ENCODE data around the gene UBE2A. TPM values are rescaled to one million over a fixed set of nuclear protein-coding genes. Genes with fewer than 3 reads are reported as not detected.
A peak's percentile ranks its signal among the peaks of the same experiment; 100 is the strongest.

UBE2A gene
- total and polyA plus RNA-seq, 7 experiments from 2014 or later = 23.9 to 74.7 (median 34.1) TPM

- no peak overlapping the region for H3K4me3 Mint-ChIP-seq
- no peaks in the 10 kb centered on the region for H3K4me1 ChIP-seq (ENCODE audit: control insufficient read depth in 2 of 2, insufficient read depth in 2 of 2, low read length in 2 of 2)
- ATAC-seq (no peak), DNase-seq (no peak)
- no peak overlapping the region for H3K27ac ChIP-seq (ENCODE audit: low read depth, low read length)
- H3K27me3 Mint-ChIP-seq = no peaks in the 10 kb centered on the region
- H3K36me3 ChIP-seq (ENCODE audit: control insufficient read depth in 2 of 3, insufficient read depth in 3 of 3, low read length in 3 of 3) = no peaks in the 10 kb centered on the region
- peak overlapping the region in 3 of 9 donors; percentile 33 to 40 (median 36) for H3K27ac Mint-ChIP-seq
- H3K9me3 Mint-ChIP-seq = no peaks in the 10 kb centered on the region
- H3K4me3 ChIP-seq (ENCODE audit: low read length) = no peak overlapping the region
- H3K27me3 ChIP-seq (ENCODE audit: control insufficient read depth in 2 of 2, insufficient read depth in 2 of 2, low read length in 2 of 2) = no peaks in the 10 kb centered on the region
- H3K9me3 ChIP-seq (ENCODE audit: control insufficient read depth in 2 of 3, low read length in 3 of 3) = no peaks in the 10 kb centered on the region
- ChIA-PET POLR2A (interaction anchor here (0.6 to 1.4 kb wide), 3 partner anchors 8 to 22 kb away, joined by 3 to 7 read pairs (median 5); no protein-coding TSS in a partner anchor), CTCF (interaction anchor here (0.7 kb wide), 2 partner anchors 114 to 202 kb away, joined by 3 read pairs; no protein-coding TSS in a partner anchor)
- H3K4me1 Mint-ChIP-seq = peaks cover 0 to 20% (median 10%) of the 10 kb centered on the region in 7 donors
- peaks cover 0 to 13% (median 0%) of the 10 kb centered on the region in 5 donors for H3K36me3 Mint-ChIP-seq
- intact Hi-C loops (cut with micrococcal nuclease) = no loop called here
Observed at GRCh38 chrX:119583431-119584059, 9.2 kb downstream of the UBE2A start.

DNA sequence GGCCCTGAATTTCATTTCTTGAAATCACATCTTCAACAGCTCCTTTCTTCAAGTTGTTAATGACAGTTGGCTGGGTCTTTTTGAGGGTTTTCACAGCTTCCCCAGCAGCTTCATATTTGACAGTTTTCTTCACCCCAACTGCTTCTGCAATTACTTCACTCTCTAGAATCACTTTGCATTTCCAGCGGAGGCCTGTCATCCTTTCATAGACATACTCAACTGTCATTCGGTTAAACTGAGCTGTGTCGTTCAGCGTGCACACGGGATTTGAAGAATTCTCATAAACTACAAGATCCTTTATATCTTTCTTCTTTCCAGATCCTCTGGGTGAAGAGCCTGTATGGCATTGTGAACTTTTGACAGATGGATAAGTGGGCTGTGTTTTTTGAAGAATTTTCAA is 15.4 kb downstream of the UBE2A start:
- no peaks in the 10 kb centered on the region for H3K4me1 ChIP-seq (ENCODE audit: control insufficient read depth in 2 of 2, insufficient read depth in 2 of 2, low read length in 2 of 2)
- DNase-seq = no peak
- intact Hi-C loops (cut with micrococcal nuclease) = no loop called here
- peak overlapping the region in 1 of 9 donors; percentile 42 for H3K27ac Mint-ChIP-seq
- H3K27me3 Mint-ChIP-seq = no peaks in the 10 kb centered on the region
- H3K4me3 Mint-ChIP-seq = no peak overlapping the region
- H3K27me3 ChIP-seq (ENCODE audit: control insufficient read depth in 2 of 2, insufficient read depth in 2 of 2, low read length in 2 of 2) = no peaks in the 10 kb centered on the region
- ATAC-seq = no peak
- no peak overlapping the region for H3K4me3 ChIP-seq (ENCODE audit: low read length)
- peaks cover 0 to 42% (median 4%) of the 10 kb centered on the region in 5 donors for H3K36me3 Mint-ChIP-seq
- H3K27ac ChIP-seq (ENCODE audit: low read depth, low read length) = no peak overlapping the region
- CTCF ChIA-PET = interaction anchor here (1.1 kb wide), 1 partner anchor 143 kb away, joined by 3 read pairs; no protein-coding TSS in a partner anchor
- H3K36me3 ChIP-seq (ENCODE audit: control insufficient read depth in 2 of 3, insufficient read depth in 3 of 3, low read length in 3 of 3) = peaks cover 0 to 12% (median 0%) of the 10 kb centered on the region in 3 experiments
- H3K9me3 Mint-ChIP-seq = no peaks in the 10 kb centered on the region
- POLR2A ChIA-PET = interaction anchor here (1.2 kb wide), 1 partner anchor 16 kb away, joined by 3 read pairs; no protein-coding TSS in a partner anchor
- peaks cover 0 to 5% (median 0%) of the 10 kb centered on the region in 7 donors for H3K4me1 Mint-ChIP-seq
- no peaks in the 10 kb centered on the region for H3K9me3 ChIP-seq (ENCODE audit: control insufficient read depth in 2 of 3, low read length in 3 of 3)

GRCh38 chrX:119602701-119603255 is 28.4 kb downstream of the UBE2A start:
- ChIA-PET POLR2A (interaction anchor here (1.7 kb wide), 1 partner anchor 28 kb away, joined by 4 read pairs; the partner anchor contains the start of gene UBE2A), CTCF (interaction anchor here (0.7 to 1.5 kb wide), 2 partner anchors 11 to 26 kb away, joined by 3 to 4 read pairs; no protein-coding TSS in a partner anchor)
- Histone ChIP-seq H3K9me3 (ENCODE audit: control insufficient read depth in 2 of 3, low read length in 3 of 3) (no peaks in the 10 kb centered on the region), H3K36me3 (ENCODE audit: control insufficient read depth in 2 of 3, insufficient read depth in 3 of 3, low read length in 3 of 3) (no peaks in the 10 kb centered on the region), H3K27me3 (ENCODE audit: control insufficient read depth in 2 of 2, insufficient read depth in 2 of 2, low read length in 2 of 2) (no peaks in the 10 kb centered on the region), H3K27ac (ENCODE audit: low read depth, low read length) (no peak overlapping the region), H3K4me3 (ENCODE audit: low read length) (no peak overlapping the region), H3K4me1 (ENCODE audit: control insufficient read depth in 2 of 2, insufficient read depth in 2 of 2, low read length in 2 of 2) (peaks cover 5 to 11% of the 10 kb centered on the region in 2 donors)
- H3K4me3 Mint-ChIP-seq = no peak overlapping the region
- intact Hi-C loops (cut with micrococcal nuclease) = no loop called here
- H3K27me3 Mint-ChIP-seq = no peaks in the 10 kb centered on the region
- ATAC-seq (no peak), DNase-seq (no peak)
- peaks cover 0 to 17% (median 7%) of the 10 kb centered on the region in 5 donors for H3K36me3 Mint-ChIP-seq
- H3K4me1 Mint-ChIP-seq = peaks cover 6 to 43% (median 39%) of the 10 kb centered on the region in 7 donors
- H3K9me3 Mint-ChIP-seq = peaks cover 0 to 2% (median 0%) of the 10 kb centered on the region in 11 donors
- H3K27ac Mint-ChIP-seq = no peak overlapping the region

DNA sequence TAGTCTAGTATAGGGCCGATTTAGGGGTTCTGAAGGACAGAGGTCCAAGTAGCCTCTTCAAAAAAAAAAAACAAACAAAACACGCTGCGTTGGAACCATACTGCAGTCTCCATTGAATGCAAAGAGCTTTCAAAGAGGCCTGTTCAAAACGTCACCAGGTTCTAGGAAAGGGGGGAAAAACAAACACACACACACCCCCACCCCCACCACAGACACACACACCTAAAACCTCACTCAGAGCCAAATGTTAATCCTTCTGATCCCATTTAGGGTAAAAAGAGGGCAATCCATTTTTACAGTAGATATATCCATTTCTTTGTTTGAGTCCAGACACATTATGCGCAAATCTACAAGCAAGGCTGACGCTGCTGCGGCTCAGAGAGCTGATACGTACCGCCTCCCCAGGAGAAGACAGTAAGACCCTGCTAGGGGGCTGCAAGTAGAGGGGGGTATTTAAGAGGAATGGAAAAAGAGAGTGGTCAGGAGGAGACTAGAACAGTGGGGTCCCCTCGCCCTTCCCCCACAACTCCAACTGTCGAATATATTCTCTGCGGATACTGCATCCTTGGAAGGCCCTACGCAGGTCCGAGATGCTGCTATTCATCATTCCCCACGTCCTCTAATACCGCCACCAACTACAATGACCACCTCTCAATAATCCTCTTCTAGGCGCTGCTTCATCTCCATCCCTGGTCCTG is 30.6 kb downstream of the UBE2A start:
- intact Hi-C loops (cut with micrococcal nuclease) = loop anchor here (2.0 to 5.0 kb wide), 3 partner anchors 30 to 267 kb away; partner anchors contain the start of genes NDUFA1 (in 2 of the 2), RNF113A (in 2 of the 2) and UBE2A (in 1 of the 2)
- Mint-ChIP-seq H3K27me3 (peaks cover 0 to 4% (median 0%) of the 10 kb centered on the region in 5 donors), H3K4me3 (peak overlapping the region; percentile 90 to 100 (median 94)), H3K4me1 (peaks cover 6 to 41% (median 35%) of the 10 kb centered on the region in 7 donors), H3K36me3 (peaks cover 0 to 11% (median 4%) of the 10 kb centered on the region in 5 donors), H3K9me3 (peaks cover 0 to 2% (median 0%) of the 10 kb centered on the region in 11 donors), H3K27ac (peak overlapping the region; percentile 81 to 98 (median 95))
- ATAC-seq = no peak
- Histone ChIP-seq H3K27ac (ENCODE audit: low read depth, low read length) (peak overlapping the region; percentile 90), H3K27me3 (ENCODE audit: control insufficient read depth in 2 of 2, insufficient read depth in 2 of 2, low read length in 2 of 2) (no peaks in the 10 kb centered on the region), H3K4me1 (ENCODE audit: control insufficient read depth in 2 of 2, insufficient read depth in 2 of 2, low read length in 2 of 2) (peaks cover 5 to 11% of the 10 kb centered on the region in 2 donors), H3K36me3 (ENCODE audit: control insufficient read depth in 2 of 3, insufficient read depth in 3 of 3, low read length in 3 of 3) (no peaks in the 10 kb centered on the region), H3K9me3 (ENCODE audit: control insufficient read depth in 2 of 3, low read length in 3 of 3) (no peaks in the 10 kb centered on the region), H3K4me3 (ENCODE audit: low read length) (peak overlapping the region; percentile 71)
- peak in 1 of 9 donors; percentile 26 for DNase-seq
- POLR2A ChIA-PET = interaction anchor here (0.6 to 3.2 kb wide), 12 partner anchors 12 to 1075 kb away, joined by 3 to 17 read pairs (median 4); partner anchors contain the start of genes NDUFA1, RNF113A, SLC25A5 and UBE2A
- CTCF ChIA-PET = no interaction called here

GRCh38 chrX:119605464-119606279 is 31.3 kb downstream of the UBE2A start:
- H3K4me3 Mint-ChIP-seq = peak overlapping the region; percentile 93 to 100 (median 94)
- peaks cover 0 to 4% (median 0%) of the 10 kb centered on the region in 5 donors for H3K27me3 Mint-ChIP-seq
- Histone ChIP-seq H3K27ac (ENCODE audit: low read depth, low read length) (peak overlapping the region; percentile 90), H3K36me3 (ENCODE audit: control insufficient read depth in 2 of 3, insufficient read depth in 3 of 3, low read length in 3 of 3) (no peaks in the 10 kb centered on the region), H3K4me3 (ENCODE audit: low read length) (peak overlapping the region; percentile 71), H3K27me3 (ENCODE audit: control insufficient read depth in 2 of 2, insufficient read depth in 2 of 2, low read length in 2 of 2) (no peaks in the 10 kb centered on the region), H3K9me3 (ENCODE audit: control insufficient read depth in 2 of 3, low read length in 3 of 3) (no peaks in the 10 kb centered on the region), H3K4me1 (ENCODE audit: control insufficient read depth in 2 of 2, insufficient read depth in 2 of 2, low read length in 2 of 2) (peaks cover 5 to 11% of the 10 kb centered on the region in 2 donors)
- peaks cover 6 to 48% (median 39%) of the 10 kb centered on the region in 7 donors for H3K4me1 Mint-ChIP-seq
- peak overlapping the region; percentile 91 to 99 (median 98) for H3K27ac Mint-ChIP-seq
- ChIA-PET CTCF (no interaction called here), POLR2A (interaction anchor here (0.5 to 3.2 kb wide), 24 partner anchors 9 to 268 kb away, joined by 3 to 17 read pairs (median 4); partner anchors contain the start of genes NDUFA1, RNF113A, RPL39 and SEPTIN6)
- intact Hi-C loops (cut with micrococcal nuclease) = loop anchor here (1.0 to 5.0 kb wide), 15 partner anchors 10 to 267 kb away; partner anchors contain the start of genes NDUFA1 (in 2 of the 2), RNF113A (in 2 of the 2), RPL39 (in 2 of the 2) and STEEP1 (in 2 of the 2)
- peaks cover 0 to 11% (median 4%) of the 10 kb centered on the region in 5 donors for H3K36me3 Mint-ChIP-seq
- ATAC-seq (peak; percentile 65), DNase-seq (peak in 5 of 9 donors; percentile 9 to 60 (median 39))
- H3K9me3 Mint-ChIP-seq = peaks cover 0 to 6% (median 0%) of the 10 kb centered on the region in 11 donors
